ENCODE data around the gene NSD2.

NSD2 gene

GRCh38 chr4:1851575-1852410, 19.4 kb upstream of the NSD2 start:
- no peak for TF ChIP-seq CTCF (IDR thresholded peaks at IDR 0.05)
- Histone ChIP-seq H3K4me3 (no peak overlapping the region), H3K27ac (no peak overlapping the region)
- DNase-seq (ENCODE audit: low spot score): no peak

- no peak overlapping the region for H3K27ac ChIP-seq
- no peak for DNase-seq (ENCODE audit: low spot score)
- TF ChIP-seq CTCF (IDR thresholded peaks at IDR 0.05): no peak
- H3K4me3 ChIP-seq: no peak overlapping the region
Observed at GRCh38 chr4:1852904-1853623, 18.1 kb upstream of the NSD2 start.

GRCh38 chr4:1854752-1855151, 16.4 kb upstream of the NSD2 start:
- H3K27ac ChIP-seq: no peak overlapping the region
- peak overlapping the region; percentile 96 for H3K4me3 ChIP-seq
- DNase-seq (ENCODE audit: low spot score): no peak
- TF ChIP-seq CTCF (IDR thresholded peaks at IDR 0.05): no peak

GRCh38 chr4:1855333-1856070, 15.7 kb upstream of the NSD2 start:
- Histone ChIP-seq H3K27ac (peak overlapping the region; percentile 75 to 84), H3K4me3 (peak overlapping the region; percentile 96)
- DNase-seq (ENCODE audit: low spot score): no peak
- no peak for TF ChIP-seq CTCF (IDR thresholded peaks at IDR 0.05)

- DNase-seq (ENCODE audit: low spot score): peak; percentile 97
- Histone ChIP-seq H3K4me3 (peak within 1 kb of the TSS; percentile 96), H3K27ac (peak within 1 kb of the TSS; percentile 75 to 84)
- TF ChIP-seq CTCF (IDR thresholded peaks at IDR 0.05): no peak
Observed at GRCh38 chr4:1856071-1856942, 14.9 kb upstream of the NSD2 start, which contains the start of gene LETM1. Gene LETM1 (minus strand): TSS chr4:1856156. CDS start chr4:1855950, 206 bp downstream.

All from coronary artery (tissue), 2 donors.